HEK293T (cell line): ENCODE data around the gene PGLYRP3.

Experiments
- ARNT ChIP-seq: fragments of 450-650 bp; IDR thresholded peaks from 2 replicates; pipeline ENCODE4 v1.6.1; 2017; ENCODE audit warnings: mild to moderate bottlenecking
- BHLHE40 ChIP-seq: fragments of 450-650 bp; IDR thresholded peaks from 2 replicates; pipeline ENCODE4 v1.6.1; 2016; ENCODE audit warnings: mild to moderate bottlenecking, moderate library complexity, borderline replicate concordance
- ELF4 ChIP-seq: fragments of 450-650 bp; IDR thresholded peaks from 2 replicates; pipeline ENCODE4 v1.6.1; 2017; ENCODE audit warnings: antibody characterized with exemption
- FOXA1 ChIP-seq: fragments of 450-650 bp; IDR thresholded peaks from 2 replicates; pipeline ENCODE4 v1.6.1; 2016; ENCODE audit warnings: mild to moderate bottlenecking
- FOXK2 ChIP-seq: fragments of 450-650 bp; IDR thresholded peaks from 2 replicates; pipeline ENCODE4 v1.6.1; 2016; ENCODE audit warnings: mild to moderate bottlenecking
- FOXM1 ChIP-seq: fragments of 450-650 bp; IDR thresholded peaks from 2 replicates; pipeline ENCODE4 v1.6.1; 2017; ENCODE audit warnings: mild to moderate bottlenecking, borderline replicate concordance
- HDGF ChIP-seq: fragments of 450-650 bp; IDR thresholded peaks from 2 replicates; pipeline ENCODE4 v1.6.1; 2017; ENCODE audit warnings: antibody characterized with exemption, borderline replicate concordance
- L3MBTL2 ChIP-seq: fragments of 450-650 bp; conservative IDR thresholded peaks from 2 replicates; pipeline ENCODE4 v1.6.1; 2016; ENCODE audit warnings: mild to moderate bottlenecking
- NFRKB ChIP-seq: fragments of 450-650 bp; IDR thresholded peaks from 2 replicates; pipeline ENCODE4 v1.6.1; 2016; ENCODE audit warnings: mild to moderate bottlenecking, moderate library complexity
- SP1 ChIP-seq: fragments of 450-650 bp; IDR thresholded peaks from 2 replicates; pipeline ENCODE4 v1.6.1; 2017
- SUZ12 ChIP-seq: fragments of 450-650 bp; IDR thresholded peaks from 2 replicates; pipeline ENCODE4 v1.6.1; 2016; ENCODE audit warnings: mild to moderate bottlenecking
- TARDBP ChIP-seq: fragments of 450-650 bp; IDR thresholded peaks from 2 replicates; pipeline ENCODE4 v1.6.1; 2016
- ZNF384 ChIP-seq: fragments of 450-650 bp; IDR thresholded peaks from 2 replicates; pipeline ENCODE4 v1.6.1; 2016

- no peak for TF ChIP-seq SP1
- no peak for TF ChIP-seq NFRKB
- TF ChIP-seq FOXM1, result no peak
- TF ChIP-seq TARDBP, result no peak
- no peak for TF ChIP-seq L3MBTL2
- TF ChIP-seq ZNF384, result no peak
- no peak for TF ChIP-seq FOXK2
- no peak for TF ChIP-seq SUZ12
- no peak for TF ChIP-seq HDGF
- no peak for TF ChIP-seq ARNT
- TF ChIP-seq BHLHE40, result no peak
- TF ChIP-seq ELF4, result no peak
- no peak for TF ChIP-seq FOXA1
These were observed 60.8 kb downstream of the PGLYRP3 start for GRCh38 chr1:153251988-153252387.
